ENCODE results near the gene EPB41. TPM values are rescaled to one million over a fixed set of nuclear protein-coding genes. Genes with fewer than 3 reads are reported as not detected.

The EPB41 gene
- total and polyA plus RNA-seq, 9 donors: 11.2 to 56.4 (median 29.9) TPM

GRCh38 chr1:28927648-28928313 lies 13.4 kb downstream of the EPB41 start:
- Histone ChIP-seq H3K27ac (peak overlapping the region in 1 of 2 donors; percentile 40), H3K4me1 (ENCODE audit: insufficient read depth) (no peaks in the 10 kb centered on the region), H3K36me3 (no peaks in the 10 kb centered on the region), H3K27me3 (no peaks in the 10 kb centered on the region), H3K4me3 (no peak overlapping the region), H3K9me3 (no peaks in the 10 kb centered on the region)
- no peak for DNase-seq
- 12 to 18% (median 13%) methylated on average over 1 of the region's 1 CpG for whole genome bisulfite sequencing, 3 donors
- intact Hi-C loops (cut with DNase I): no loop called here
- TF ChIP-seq EP300 (IDR thresholded peaks at IDR 0.05): no peak
- TF ChIP-seq POLR2A (IDR thresholded peaks at IDR 0.05): no peak
- TF ChIP-seq CTCF (IDR thresholded peaks at IDR 0.05): no peak

- TF ChIP-seq CTCF (IDR thresholded peaks at IDR 0.05): no peak
- H3K9me3 ChIP-seq: no peaks in the 10 kb centered on the region
- peak overlapping the region in 1 of 2 donors; percentile 40 for H3K27ac ChIP-seq
- H3K27me3 ChIP-seq: no peaks in the 10 kb centered on the region
- no peak for DNase-seq
- WGBS, 3 donors: 59 to 73% (median 60%) methylated on average over 2 of the region's 2 CpGs
- H3K4me3 ChIP-seq: no peak overlapping the region
- no peaks in the 10 kb centered on the region for H3K4me1 ChIP-seq (ENCODE audit: insufficient read depth)
- no peaks in the 10 kb centered on the region for H3K36me3 ChIP-seq
- intact Hi-C loops (cut with DNase I): no loop called here
These were observed 14.1 kb downstream of the EPB41 start for GRCh38 chr1:28928314-28928941.

GRCh38 chr1:28933277-28933676 lies 18.9 kb downstream of the EPB41 start:
- intact Hi-C loops (cut with DNase I): no loop called here
- Histone ChIP-seq H3K27me3 (no peaks in the 10 kb centered on the region), H3K4me1 (ENCODE audit: insufficient read depth) (no peaks in the 10 kb centered on the region), H3K36me3 (no peaks in the 10 kb centered on the region), H3K9me3 (no peaks in the 10 kb centered on the region), H3K27ac (no peak overlapping the region), H3K4me3 (no peak overlapping the region)
- TF ChIP-seq CTCF (IDR thresholded peaks at IDR 0.05) (no peak), POLR2A (IDR thresholded peaks at IDR 0.05) (no peak), EP300 (IDR thresholded peaks at IDR 0.05) (no peak)
- WGBS, 3 donors: 97 to 99% (median 97%) methylated on average over 2 of the region's 2 CpGs
- no peak for DNase-seq

DNA sequence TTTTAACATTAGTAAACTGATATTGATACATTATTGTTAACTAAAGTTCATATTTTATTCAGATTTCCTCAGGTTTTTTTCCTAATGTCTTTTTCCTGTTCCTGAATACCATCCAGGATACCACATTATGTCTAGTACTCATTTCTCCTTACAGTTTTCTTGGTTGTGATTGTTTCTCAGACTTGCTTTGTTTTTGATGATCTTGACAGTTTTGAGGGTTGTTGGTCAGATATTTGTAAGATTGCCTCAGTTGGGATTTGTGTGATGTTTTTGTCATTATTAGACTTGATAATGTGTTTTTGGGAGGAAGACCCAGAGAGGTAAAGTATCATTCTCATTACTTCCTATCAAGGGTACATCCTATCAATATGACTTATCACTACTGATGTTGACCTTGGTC lies 19.5 kb downstream of the EPB41 start:
- Histone ChIP-seq H3K27me3 (no peaks in the 10 kb centered on the region), H3K27ac (no peak overlapping the region), H3K4me1 (ENCODE audit: insufficient read depth) (no peaks in the 10 kb centered on the region), H3K4me3 (no peak overlapping the region), H3K36me3 (no peaks in the 10 kb centered on the region), H3K9me3 (no peaks in the 10 kb centered on the region)
- intact Hi-C loops (cut with DNase I): no loop called here
- no peak for DNase-seq
- TF ChIP-seq CTCF (IDR thresholded peaks at IDR 0.05): no peak
- no peak for TF ChIP-seq EP300 (IDR thresholded peaks at IDR 0.05)
- no peak for TF ChIP-seq POLR2A (IDR thresholded peaks at IDR 0.05)

Measured in ovary (tissue), 9 donors.